Amygdala (tissue), 56 donors: ENCODE data around the gene UNC5A.
A peak's percentile ranks its signal among the peaks of the same experiment; 100 is the strongest.

Experiments
- DNase-seq, 56 donors: peaks; one replicate each; lab custom pipeline; 2025; lab: John Stamatoyannopoulos, UW

The UNC5A gene

GRCh38 chr5:176810081-176810597, at the start of gene UNC5A:
UNC5A (plus strand) TSS chr5:176810559; CDS start chr5:176810751, 192 bp downstream.
- peak in 14 of 56 donors; percentile 17 to 78 (median 40) for DNase-seq

- no peak for DNase-seq
Observed at GRCh38 chr5:176761755-176762154, 48.6 kb upstream of the UNC5A start.

- DNase-seq, result no peak
Observed at GRCh38 chr5:176762489-176762888, 47.9 kb upstream of the UNC5A start.

- no peak for DNase-seq
Observed at GRCh38 chr5:176765687-176766086, 44.7 kb upstream of the UNC5A start.

GRCh38 chr5:176768174-176768970, 42.0 kb upstream of the UNC5A start:
- DNase-seq, result no peak

- DNase-seq, result no peak
Observed at GRCh38 chr5:176769911-176770310, 40.4 kb upstream of the UNC5A start.

GRCh38 chr5:176770431-176770830, 39.9 kb upstream of the UNC5A start:
- no peak for DNase-seq

- no peak for DNase-seq
Observed at GRCh38 chr5:176771102-176771845, 39.1 kb upstream of the UNC5A start.

- no peak for DNase-seq
Observed at GRCh38 chr5:176772271-176773210, 37.8 kb upstream of the UNC5A start.

GRCh38 chr5:176773408-176774035, 36.8 kb upstream of the UNC5A start:
- no peak for DNase-seq

GRCh38 chr5:176774216-176775171, 35.9 kb upstream of the UNC5A start:
- no peak for DNase-seq

GRCh38 chr5:176775409-176775808, 35.0 kb upstream of the UNC5A start:
- no peak for DNase-seq

- no peak for DNase-seq
Observed at GRCh38 chr5:176776141-176776865, 34.1 kb upstream of the UNC5A start.

- no peak for DNase-seq
Observed at GRCh38 chr5:176776916-176777315, 33.4 kb upstream of the UNC5A start.

GRCh38 chr5:176778921-176779465, 31.4 kb upstream of the UNC5A start:
- DNase-seq, result no peak

GRCh38 chr5:176779537-176779936, 30.8 kb upstream of the UNC5A start:
- no peak for DNase-seq

- DNase-seq, result no peak
Observed at GRCh38 chr5:176780176-176781053, 29.9 kb upstream of the UNC5A start.
